GM12892 (cell line): ENCODE results near the gene PDS5B. TPM values are rescaled to one million over a fixed set of nuclear protein-coding genes. Genes with fewer than 3 reads are reported as not detected.
A peak's percentile ranks its signal among the peaks of the same experiment; 100 is the strongest.
"Not testable (repeated sequence)": the region's sequence is repeated elsewhere in the genome, so short reads cannot be mapped to it uniquely, and the experiment has no call there.

ENCODE experiments used
- DNase-seq: peaks from one replicate; pipeline ENCODE4 v3.0.0; 2011; ENCODE audit not compliant: insufficient read length
- FAIRE-seq: peaks from 2 replicates; lab custom pipeline; 2011; peaks lifted over from hg19 to GRCh38; lab: Jason Lieb, UNC
- POLR2A ChIP-seq: IDR thresholded peaks from 2 replicates; pipeline ENCODE4 v1.6.1; 2011; ENCODE audit warnings: low read depth, low read length, control low read depth
- POLR2AphosphoS5 ChIP-seq: IDR thresholded peaks from 2 replicates; pipeline ENCODE4 v1.6.1; 2011; ENCODE audit warnings: low read depth, low read length, control low read depth
- TAF1 ChIP-seq: IDR thresholded peaks from 2 replicates; pipeline ENCODE4 v1.6.1; 2011; ENCODE audit warnings: low read depth, mild to moderate bottlenecking, control low read depth, low read length, borderline replicate concordance
- polyA plus RNA-seq: library from polyadenylated mRNA; unstranded; fragments of >200 nt; gene quantifications from one replicate; pipeline ENCODE4 v1.2.1, GENCODE V29; 2012; ENCODE audit warnings: missing spikeins, inconsistent platforms; ENCODE audit not compliant: missing spikeins

PDS5B gene
- polyA plus RNA-seq: 30.6 TPM

GRCh38 chr13:32586080-32586900 is at the start of gene PDS5B:
Gene PDS5B, plus strand, starts transcription at chr13:32586452. Its CDS starts 62,321 bp downstream, at chr13:32648773.
- TF ChIP-seq POLR2A (peak; percentile 32; the same call in 1 of the 2 replicates), TAF1 (peak; percentile 47; the same call in 1 of the 2 replicates), POLR2AphosphoS5 (no peak; the same call in 1 of the 2 replicates)
- DNase-seq: peak; percentile 68
- peak; percentile 99 for FAIRE-seq

DNA sequence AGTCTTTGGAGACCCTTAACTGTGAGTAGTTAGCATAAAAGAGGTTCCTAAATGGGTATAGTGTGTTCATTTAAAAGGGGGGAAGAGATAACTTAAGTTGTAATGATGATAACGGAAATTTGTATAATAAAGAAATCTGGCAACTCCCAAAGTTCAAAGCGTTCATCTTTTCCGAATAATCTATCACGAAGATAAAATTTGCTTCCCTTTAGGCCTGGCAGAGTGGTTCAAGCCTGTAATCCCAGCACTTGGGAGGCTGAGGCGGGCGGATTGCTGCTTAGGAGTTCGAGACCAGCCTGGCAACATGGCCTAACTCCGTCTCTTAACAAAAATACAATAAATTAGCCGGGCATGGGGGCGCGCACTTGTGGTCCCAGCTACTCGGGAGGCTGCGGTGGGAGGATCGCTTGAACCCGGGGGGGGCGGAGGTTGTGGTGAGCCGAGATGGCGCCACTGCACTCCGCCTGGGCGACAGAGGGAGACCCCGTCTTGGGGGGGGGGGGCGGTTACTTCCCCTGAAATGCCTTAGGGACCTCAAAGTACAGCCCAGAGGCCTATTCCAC is 48.6 kb upstream of the PDS5B start:
- DNase-seq: no peak
- TF ChIP-seq TAF1 (no peak), POLR2A (no peak), POLR2AphosphoS5 (no peak)
- no peak for FAIRE-seq

DNA sequence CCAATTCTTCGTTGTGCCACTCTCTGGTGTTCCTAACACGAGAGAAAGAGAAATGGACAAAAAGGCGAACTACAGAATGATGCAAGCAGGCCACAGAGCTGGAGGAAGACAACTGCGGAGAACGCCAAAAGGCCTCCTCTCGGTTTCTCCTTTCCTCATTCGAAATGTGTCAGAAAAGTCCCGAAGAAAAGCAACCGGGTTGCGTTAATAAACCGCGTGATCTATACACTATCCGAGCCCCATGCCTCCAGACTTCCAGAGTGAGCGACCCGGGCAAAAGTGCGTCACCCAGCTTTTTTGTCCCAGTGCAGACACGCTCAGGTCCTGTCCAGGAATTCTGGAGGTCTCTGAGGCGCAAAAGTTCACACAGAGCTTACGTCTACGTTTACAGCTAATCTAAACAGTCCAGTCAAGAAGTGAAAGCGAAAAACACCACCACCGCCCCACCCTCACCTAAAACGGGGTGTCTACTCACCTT is 48.1 kb upstream of the PDS5B start:
- no peak; the same call in 1 of the 2 replicates for TF ChIP-seq POLR2AphosphoS5
- TF ChIP-seq TAF1: 0 out of 2 replicates have a peak, but pooled peaks have one; percentile 28
- no peak for TF ChIP-seq POLR2A
- FAIRE-seq (no peak), DNase-seq (peak; percentile 16)

DNA sequence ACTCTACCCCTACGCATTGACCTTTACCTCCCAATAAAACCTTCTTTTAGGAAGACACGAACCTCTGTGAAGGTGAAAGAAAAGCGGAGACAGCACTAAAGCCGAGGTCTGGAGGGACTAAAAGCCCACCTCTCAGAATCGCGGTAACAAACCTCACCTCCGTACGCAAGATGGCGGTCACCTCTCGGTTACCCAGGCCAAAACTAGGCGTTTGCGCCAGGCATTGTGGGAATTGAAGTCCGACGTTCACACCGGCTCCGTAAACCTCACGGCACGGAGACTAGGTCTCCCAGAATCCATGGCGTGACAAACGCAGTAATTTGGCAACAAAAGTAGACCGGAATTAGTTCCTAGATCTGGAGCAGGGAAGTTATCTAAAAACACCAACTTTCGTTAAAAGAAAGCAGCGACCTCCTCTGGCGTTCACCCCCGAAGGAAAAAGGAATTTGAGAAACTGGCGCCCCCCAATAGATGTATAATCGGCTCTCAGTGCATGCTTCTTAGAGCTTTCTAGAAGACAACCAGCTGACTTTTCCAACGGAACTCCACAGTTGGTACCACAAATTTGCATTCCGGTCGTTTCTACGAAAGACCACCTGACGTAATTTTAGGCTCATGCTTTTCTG is 47.5 kb upstream of the PDS5B start, which contains the start of gene N4BP2L2:
Gene N4BP2L2, minus strand, starts transcription at position 175 of the 626 bp plus-strand sequence. CDS start 1,768 bp downstream, outside the sequence.
- peak; percentile 54 for DNase-seq
- FAIRE-seq: peak; percentile 100
- TF ChIP-seq POLR2AphosphoS5 (peak; percentile 85), TAF1 (no peak), POLR2A (peak; percentile 73)

- no peak for DNase-seq
- peak; percentile 40 for FAIRE-seq
- TF ChIP-seq POLR2A (no peak), TAF1 (no peak), POLR2AphosphoS5 (no peak)
These were observed 44.0 kb upstream of the PDS5B start for GRCh38 chr13:32542221-32542620.

- no peak for FAIRE-seq
- no peak for DNase-seq
- TF ChIP-seq TAF1: no peak
- TF ChIP-seq POLR2A: no peak
These were observed 41.2 kb upstream of the PDS5B start for GRCh38 chr13:32545083-32545482.

DNA sequence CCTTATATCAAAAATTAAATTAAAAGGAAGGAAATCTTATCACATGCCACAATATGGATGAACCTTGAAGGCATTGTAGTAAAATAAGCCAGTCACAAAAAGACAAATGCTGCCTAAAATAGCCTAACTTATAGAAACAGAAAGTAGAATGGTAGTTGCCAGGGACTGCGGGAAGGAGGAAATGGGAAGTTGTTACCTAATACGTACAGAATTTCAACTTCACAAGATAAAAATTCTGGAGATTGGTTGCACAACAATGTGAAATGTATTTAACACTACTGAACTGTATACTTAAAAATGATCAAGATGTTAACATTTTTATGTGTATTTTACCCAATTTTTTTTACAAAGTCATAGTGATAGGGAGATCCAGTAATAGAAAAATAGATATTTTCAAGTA is 37.4 kb upstream of the PDS5B start:
- no peak for FAIRE-seq
- TF ChIP-seq POLR2A (no peak), TAF1 (no peak), POLR2AphosphoS5 (no peak)
- no peak for DNase-seq

GRCh38 chr13:32549788-32550187 is 36.5 kb upstream of the PDS5B start:
- FAIRE-seq (no peak), DNase-seq (no peak)
- no peak for TF ChIP-seq POLR2A
- no peak for TF ChIP-seq TAF1

DNA sequence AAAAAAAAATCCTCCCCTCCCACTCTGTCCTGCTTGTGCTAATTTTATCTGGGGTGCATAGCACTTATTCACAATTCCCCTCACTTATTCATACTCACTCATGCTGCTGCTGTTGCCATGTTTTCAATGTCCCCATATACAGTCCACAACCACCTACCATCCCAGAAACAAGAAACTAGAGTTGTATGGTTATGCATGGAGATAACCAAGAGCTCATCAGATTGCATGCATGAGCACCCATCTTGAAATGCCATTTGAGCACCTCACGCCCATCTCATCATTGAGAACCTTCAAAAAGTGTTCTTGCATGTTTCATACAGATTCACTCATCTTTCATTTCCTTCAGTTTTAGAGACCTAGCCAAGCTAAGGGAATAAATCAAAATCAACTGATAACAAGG is 32.5 kb upstream of the PDS5B start:
- FAIRE-seq: no peak
- TF ChIP-seq POLR2A: no peak
- TF ChIP-seq TAF1: no peak
- TF ChIP-seq POLR2AphosphoS5: no peak
- DNase-seq: no peak

- TF ChIP-seq TAF1: no peak
- no peak for TF ChIP-seq POLR2AphosphoS5
- no peak for TF ChIP-seq POLR2A
- DNase-seq (no peak), FAIRE-seq (no peak)
These were observed 30.6 kb upstream of the PDS5B start for GRCh38 chr13:32555613-32556012.

- not testable (repeated sequence) for FAIRE-seq, DNase-seq
These were observed 25.4 kb upstream of the PDS5B start for GRCh38 chr13:32560842-32561241.

DNA sequence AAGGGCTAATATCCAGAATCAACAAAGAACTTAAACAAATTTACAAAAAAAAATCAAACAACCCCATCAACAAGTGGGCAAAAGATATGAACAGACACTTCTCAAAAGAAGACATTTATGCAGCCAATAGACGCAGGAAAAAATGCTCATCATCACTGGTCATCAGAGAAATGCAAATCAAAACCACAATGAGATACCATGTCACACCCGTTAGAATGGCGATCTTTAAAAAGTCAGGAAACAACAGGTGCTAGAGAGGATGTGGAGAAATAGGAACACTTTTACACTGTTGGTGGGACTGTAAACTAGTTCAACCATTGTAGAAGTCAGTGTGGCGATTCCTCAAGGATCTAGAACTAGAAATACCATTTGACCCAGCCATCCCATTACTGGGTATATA is 10.6 kb upstream of the PDS5B start:
- not testable (repeated sequence) for DNase-seq, FAIRE-seq

DNA sequence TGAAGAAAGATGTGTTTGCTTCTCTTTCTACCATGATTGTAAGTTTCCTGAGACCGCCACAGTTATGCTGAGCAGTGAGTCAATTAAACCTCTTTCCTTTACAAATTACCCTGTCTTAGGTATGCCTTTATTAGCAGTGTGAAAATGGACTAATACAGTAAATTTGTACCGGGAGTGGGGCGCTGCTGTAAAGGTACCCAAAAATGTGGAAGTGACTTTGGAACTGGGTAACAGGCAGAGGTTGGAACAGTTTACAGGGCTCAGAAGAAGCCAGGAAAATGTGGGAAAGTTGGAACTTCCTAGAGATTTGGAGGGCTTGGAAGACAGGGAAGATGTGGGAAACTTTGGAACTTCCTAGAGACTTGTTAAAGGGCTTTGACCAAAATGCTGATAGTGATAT is 9.2 kb upstream of the PDS5B start:
- FAIRE-seq: no peak
- no peak for TF ChIP-seq TAF1
- no peak for TF ChIP-seq POLR2A
- no peak for TF ChIP-seq POLR2AphosphoS5
- DNase-seq: no peak
